Astrocyte of the cerebellum (primary cell): ENCODE measurements around the gene ABCG2.

Source experiments
- DNase-seq: peaks from one replicate; pipeline ENCODE4 v3.0.0-alpha.2; 2011; ENCODE audit warnings: low read depth
- H3K4me3 ChIP-seq: 2 replicates; pipeline ENCODE4 v1.5.1; 2011; ENCODE audit warnings: mild to moderate bottlenecking, low read depth, low read length, moderate library complexity
- in situ Hi-C: cut with HindIII; loops from 2 replicates; pipeline ENCODE4 v1.10.0; 2017; ENCODE audit warnings: low sequenced_read_pairs
- TF ChIP-seq, protein P1 (sequence below): IDR thresholded peaks from 2 replicates; pipeline ENCODE4 v1.5.1; 2012; ENCODE audit warnings: low read length, low read depth, moderate library complexity, mild to moderate bottlenecking; ENCODE audit errors: missing control alignments

The ABCG2 gene

DNA sequence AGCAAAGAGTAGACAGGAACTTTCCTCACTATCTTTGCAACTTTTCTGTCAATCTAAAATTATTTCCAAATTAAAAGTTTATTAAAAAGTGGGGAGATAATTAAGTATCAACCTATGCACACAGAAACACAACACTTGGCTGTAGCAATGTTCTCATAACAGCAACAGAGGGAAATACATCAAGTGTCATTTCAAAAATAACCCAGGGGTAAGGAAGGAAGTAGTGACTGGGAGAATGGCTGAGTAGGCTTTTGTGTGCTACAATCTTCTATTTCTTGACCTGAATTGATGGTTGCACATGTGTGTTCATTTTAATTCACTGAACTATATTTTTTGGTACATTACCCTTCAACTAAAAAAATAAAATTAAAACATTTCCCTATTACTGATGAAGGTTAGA is 67.5 kb downstream of the ABCG2 start:
- TF ChIP-seq, protein P1, sequence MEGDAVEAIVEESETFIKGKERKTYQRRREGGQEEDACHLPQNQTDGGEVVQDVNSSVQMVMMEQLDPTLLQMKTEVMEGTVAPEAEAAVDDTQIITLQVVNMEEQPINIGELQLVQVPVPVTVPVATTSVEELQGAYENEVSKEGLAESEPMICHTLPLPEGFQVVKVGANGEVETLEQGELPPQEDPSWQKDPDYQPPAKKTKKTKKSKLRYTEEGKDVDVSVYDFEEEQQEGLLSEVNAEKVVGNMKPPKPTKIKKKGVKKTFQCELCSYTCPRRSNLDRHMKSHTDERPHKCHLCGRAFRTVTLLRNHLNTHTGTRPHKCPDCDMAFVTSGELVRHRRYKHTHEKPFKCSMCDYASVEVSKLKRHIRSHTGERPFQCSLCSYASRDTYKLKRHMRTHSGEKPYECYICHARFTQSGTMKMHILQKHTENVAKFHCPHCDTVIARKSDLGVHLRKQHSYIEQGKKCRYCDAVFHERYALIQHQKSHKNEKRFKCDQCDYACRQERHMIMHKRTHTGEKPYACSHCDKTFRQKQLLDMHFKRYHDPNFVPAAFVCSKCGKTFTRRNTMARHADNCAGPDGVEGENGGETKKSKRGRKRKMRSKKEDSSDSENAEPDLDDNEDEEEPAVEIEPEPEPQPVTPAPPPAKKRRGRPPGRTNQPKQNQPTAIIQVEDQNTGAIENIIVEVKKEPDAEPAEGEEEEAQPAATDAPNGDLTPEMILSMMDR: no peak
- DNase-seq: no peak
- no peak overlapping the region for H3K4me3 ChIP-seq
- in situ Hi-C loops: no loop called here

DNA sequence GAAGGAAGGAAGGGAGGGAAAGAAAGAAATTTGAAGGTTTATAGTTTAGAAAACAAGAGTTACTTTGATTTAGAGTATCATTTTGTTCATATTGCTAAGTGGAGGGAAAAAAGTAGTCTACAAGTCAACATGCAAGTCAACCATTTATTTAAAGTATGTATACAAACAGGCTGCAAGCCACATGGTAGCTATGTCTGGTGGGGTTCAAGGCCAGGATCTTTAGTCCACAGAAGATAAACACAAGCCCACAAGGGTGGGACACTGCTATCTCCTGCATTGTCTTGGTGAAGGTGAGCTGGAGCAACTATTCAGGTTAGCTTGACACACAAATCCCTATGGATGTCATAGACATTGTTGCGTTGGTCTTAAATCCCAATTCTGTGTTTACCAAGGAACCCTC is 71.4 kb downstream of the ABCG2 start:
- in situ Hi-C loops: no loop called here
- no peak overlapping the region for H3K4me3 ChIP-seq
- TF ChIP-seq, protein P1: no peak
- no peak for DNase-seq

DNA sequence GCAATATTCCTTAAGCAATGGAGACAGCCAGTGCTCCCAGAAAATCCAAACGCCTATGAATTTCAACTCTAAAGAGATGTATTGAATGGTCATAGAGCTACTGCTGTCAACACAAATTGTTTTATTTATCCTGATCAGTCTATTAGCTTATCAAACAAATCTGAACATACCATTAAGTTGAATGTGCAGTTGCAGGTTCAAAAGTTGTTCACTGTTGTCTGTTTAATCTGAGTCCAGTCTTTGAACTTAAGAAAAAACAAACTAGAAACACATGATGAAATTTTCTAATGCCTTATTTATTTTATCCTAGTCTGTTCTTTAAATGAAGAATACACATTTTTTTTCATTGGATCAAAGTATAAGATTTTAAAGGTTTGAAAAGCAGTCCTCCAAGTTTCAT is 77.8 kb downstream of the ABCG2 start:
- in situ Hi-C loops: no loop called here
- H3K4me3 ChIP-seq: no peak overlapping the region
- DNase-seq: no peak
- TF ChIP-seq, protein P1: no peak

DNA sequence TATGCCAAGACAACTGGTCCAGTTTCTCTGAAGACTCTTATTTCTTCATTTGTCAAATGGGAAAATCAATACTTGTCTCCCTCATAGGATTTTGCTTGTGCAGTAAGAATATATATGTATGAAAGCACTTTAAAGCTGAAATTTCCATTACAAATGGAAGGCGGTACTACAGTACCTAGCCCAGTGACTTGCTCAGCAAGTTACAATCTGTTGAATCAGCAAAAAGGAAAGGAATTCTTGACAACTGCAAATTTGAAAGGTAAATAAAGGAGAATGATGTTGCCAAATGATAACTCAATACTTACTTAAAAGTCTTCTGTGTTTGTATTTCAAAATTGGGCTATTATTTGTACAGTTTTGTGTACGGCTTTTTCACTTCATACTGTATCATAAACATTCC is 79.9 kb downstream of the ABCG2 start:
- TF ChIP-seq, protein P1: no peak
- no peak overlapping the region for H3K4me3 ChIP-seq
- no peak for DNase-seq
- in situ Hi-C loops: no loop called here

DNA sequence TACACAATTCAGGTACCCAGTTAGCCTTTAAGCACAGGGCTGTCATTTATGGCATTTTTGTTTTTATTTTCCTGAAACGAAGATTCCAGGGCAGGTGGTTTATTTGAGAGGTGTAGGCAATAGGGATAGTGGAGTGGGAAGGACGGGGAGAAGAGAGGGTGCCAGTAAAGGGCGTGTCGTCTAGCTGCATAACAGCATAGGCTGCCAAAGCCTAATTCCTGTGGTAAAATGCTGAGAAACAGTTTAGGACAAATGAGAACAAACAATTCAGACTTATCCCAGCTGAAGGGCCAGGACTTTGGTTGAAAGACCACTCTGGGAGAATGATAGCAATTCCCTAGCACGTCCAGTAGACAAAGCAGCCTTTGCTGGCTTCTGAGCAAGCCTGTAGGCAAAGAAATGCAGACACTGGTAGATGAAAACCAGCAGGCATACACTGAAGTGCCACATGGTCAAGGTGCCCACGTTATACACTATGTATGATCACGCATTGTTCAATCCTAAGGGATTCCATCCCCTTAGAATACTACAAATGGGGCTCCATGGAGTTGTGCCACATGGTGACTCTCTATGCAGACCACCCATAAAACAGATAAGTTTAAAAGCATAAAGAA is 80.4 kb downstream of the ABCG2 start:
- DNase-seq: peak; percentile 33
- no peak overlapping the region for H3K4me3 ChIP-seq
- in situ Hi-C loops: no loop called here
- TF ChIP-seq, protein P1: no peak

DNA sequence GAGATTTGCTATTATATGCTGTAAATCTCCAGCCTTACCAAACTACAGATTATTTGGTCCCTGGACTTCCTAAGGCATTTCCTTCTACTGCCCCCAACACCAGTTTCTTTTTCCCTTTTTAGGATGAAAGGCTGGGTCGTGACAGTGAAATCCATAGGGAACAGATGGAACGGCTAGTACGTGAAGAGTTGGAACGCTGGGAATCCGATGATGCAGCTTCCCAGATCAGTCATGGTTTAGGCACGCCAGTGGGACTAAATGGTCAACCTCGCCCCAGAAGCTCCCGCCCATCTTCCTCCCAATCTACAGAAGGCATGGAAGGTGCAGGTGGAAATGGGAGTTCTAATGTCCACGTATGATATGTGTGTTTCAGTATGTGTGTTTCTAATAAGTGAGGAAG is 83.1 kb downstream of the ABCG2 start:
- DNase-seq: no peak
- TF ChIP-seq, protein P1: no peak
- no peak overlapping the region for H3K4me3 ChIP-seq
- in situ Hi-C loops: no loop called here

DNA sequence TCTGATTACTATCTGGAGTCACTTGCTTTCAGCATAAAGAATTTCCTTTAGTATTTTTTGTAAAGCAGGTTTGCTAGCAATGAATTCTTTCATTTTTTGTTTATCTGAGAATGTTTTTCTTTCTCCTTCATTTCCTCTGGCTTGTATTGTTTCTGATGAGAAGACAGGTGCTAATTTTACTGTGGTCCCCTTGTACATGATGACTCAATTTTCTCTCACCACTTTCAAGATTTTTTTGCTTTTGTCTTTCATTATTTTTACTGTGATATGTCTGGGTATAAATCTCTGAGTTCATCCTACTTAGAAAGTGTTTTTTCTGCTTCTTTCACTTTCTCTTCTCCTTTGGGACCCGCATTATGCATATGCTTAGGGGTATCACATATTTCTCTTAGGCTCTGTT is 88.4 kb downstream of the ABCG2 start:
- DNase-seq: no peak
- TF ChIP-seq, protein P1: no peak
- in situ Hi-C loops: loop anchor here (5.0 kb wide), 1 partner anchor 272 kb away; no protein-coding TSS in a partner anchor
- H3K4me3 ChIP-seq: no peak overlapping the region
